HepG2 (cell line): Measurements from ENCODE around the gene NCMAP. TPM values are rescaled to one million over a fixed set of nuclear protein-coding genes. Genes with fewer than 3 reads are reported as not detected.

ENCODE experiments used
- ARNTL ChIP-seq: sonication (generic); formaldehyde crosslinking; IDR thresholded peaks from 2 replicates; pipeline ENCODE4 v1.4.0; 2020; ENCODE audit warnings: mild to moderate bottlenecking, missing genetic modification reagents
- ATF5 ChIP-seq: sonication (generic); formaldehyde crosslinking; IDR thresholded peaks from 2 replicates; pipeline ENCODE4 v1.4.0; 2020; ENCODE audit warnings: mild to moderate bottlenecking, low read depth, missing genetic modification reagents
- ATF6 ChIP-seq: sonication (generic); formaldehyde crosslinking; conservative IDR thresholded peaks from 2 replicates; pipeline ENCODE4 v1.4.0; 2020; ENCODE audit warnings: missing genetic modification reagents
- ATF7 ChIP-seq, 2 experiments: fragments of 450-650 bp in 1 of 2; sonication (generic) in 1 of 2; formaldehyde crosslinking in 1 of 2; IDR thresholded peaks; 2 replicates each; pipeline versions ENCODE4 v1.4.0 to v1.6.1; 2016 to 2020; ENCODE audit warnings: antibody characterized with exemption in 1 of 2, mild to moderate bottlenecking in 1 of 2, missing genetic modification reagents in 1 of 2
- ATRX ChIP-seq: sonication (generic); formaldehyde crosslinking; IDR thresholded peaks from 2 replicates; pipeline ENCODE4 v1.4.0; 2020; ENCODE audit warnings: missing genetic modification reagents, borderline replicate concordance
- DPF2 ChIP-seq: sonication (generic); formaldehyde crosslinking; IDR thresholded peaks from 2 replicates; pipeline ENCODE4 v1.4.0; 2020; ENCODE audit warnings: mild to moderate bottlenecking, low read depth, missing genetic modification reagents, borderline replicate concordance
- FOXK1 ChIP-seq: sonication (generic); formaldehyde crosslinking; IDR thresholded peaks from 2 replicates; pipeline ENCODE4 v1.4.0; 2020; ENCODE audit warnings: low read depth, missing genetic modification reagents, borderline replicate concordance
- HDAC1 ChIP-seq: sonication (generic); formaldehyde crosslinking; IDR thresholded peaks from 2 replicates; pipeline ENCODE4 v1.5.1; 2020; ENCODE audit warnings: mild to moderate bottlenecking, missing genetic modification reagents
- HNF4G ChIP-seq, 2 experiments: sonication (generic) in 1 of 2; formaldehyde crosslinking in 1 of 2; IDR thresholded peaks; 2 replicates each; pipeline versions ENCODE4 v1.4.0 to v1.6.1; 2011 to 2020; ENCODE audit warnings: borderline replicate concordance in 2 of 2, low read depth in 2 of 2, mild to moderate bottlenecking in 2 of 2, low read length in 1 of 2, missing genetic modification reagents in 1 of 2, moderate library complexity in 1 of 2
- MAX ChIP-seq: IDR thresholded peaks from 2 replicates; pipeline ENCODE4 v1.6.1; 2012; ENCODE audit warnings: inconsistent platforms
- MTF2 ChIP-seq: sonication (generic); formaldehyde crosslinking; IDR thresholded peaks from 2 replicates; pipeline ENCODE4 v1.5.0; 2020; ENCODE audit warnings: missing genetic modification reagents, borderline replicate concordance
- MXD4 ChIP-seq: IDR thresholded peaks from 2 replicates; pipeline ENCODE4 v1.6.1; 2016; ENCODE audit warnings: mild to moderate bottlenecking, missing biosample characterization, missing genetic modification reagents
- PLSCR1 ChIP-seq: sonication (generic); formaldehyde crosslinking; IDR thresholded peaks from 2 replicates; pipeline ENCODE4 v1.5.0; 2020; ENCODE audit warnings: missing genetic modification reagents, mild to moderate bottlenecking, borderline replicate concordance
- RBM22 ChIP-seq: fragments of 200-400 bp; formaldehyde crosslinking; optimal IDR thresholded peaks from 2 replicates; pipeline ENCODE3; 2017; ENCODE audit warnings: mild to moderate bottlenecking, low read length, moderate library complexity
- TEAD3 ChIP-seq: optimal IDR thresholded peaks from 2 replicates; pipeline ENCODE3; 2016; ENCODE audit warnings: borderline replicate concordance
- ZBTB44 ChIP-seq: sonication (generic); formaldehyde crosslinking; IDR thresholded peaks from 2 replicates; pipeline ENCODE4 v1.4.0; 2020; ENCODE audit warnings: missing genetic modification reagents
- ZMAT5 ChIP-seq: sonication (generic); formaldehyde crosslinking; IDR thresholded peaks from 2 replicates; pipeline ENCODE4 v1.5.0; 2020; ENCODE audit warnings: mild to moderate bottlenecking, low read depth, missing genetic modification reagents, borderline replicate concordance
- ZMYM3 ChIP-seq: sonication (generic); formaldehyde crosslinking; IDR thresholded peaks from 2 replicates; pipeline ENCODE4 v1.5.1; 2020; ENCODE audit warnings: mild to moderate bottlenecking, missing genetic modification reagents
- ZNF260 ChIP-seq: sonication (generic); formaldehyde crosslinking; IDR thresholded peaks from 2 replicates; pipeline ENCODE4 v1.4.0; 2020; ENCODE audit warnings: missing genetic modification reagents, low read depth, mild to moderate bottlenecking, borderline replicate concordance
- ZNF292 ChIP-seq: sonication (generic); formaldehyde crosslinking; IDR thresholded peaks from 2 replicates; pipeline ENCODE4 v1.8.1; 2022; ENCODE audit warnings: mild to moderate bottlenecking, low read depth, missing genetic modification reagents, borderline replicate concordance
- ZNF713 ChIP-seq: sonication (generic); formaldehyde crosslinking; IDR thresholded peaks from 2 replicates; pipeline ENCODE4 v1.4.0; 2020; ENCODE audit warnings: mild to moderate bottlenecking, missing genetic modification reagents
- ZNF878 ChIP-seq: sonication (generic); formaldehyde crosslinking; IDR thresholded peaks from 2 replicates; pipeline ENCODE4 v1.8.1; 2023; ENCODE audit warnings: mild to moderate bottlenecking, missing genetic modification reagents, moderate library complexity
- polyA plus RNA-seq, 8 experiments: library from polyadenylated mRNA; depleted of rRNA in 3 of 8; stranded (reverse) in 7 of 8; unstranded in 1 of 8; fragments of >200 nt; fragmentation: Illumina TruSeq in 4 of 8; extraction: Trizol in 4 of 8; gene quantifications; 2 replicates each; pipeline versions ENCODE4 v1.2.1 to v1.2.3, GENCODE V29; 2011 to 2016; ENCODE audit warnings: low read depth in 4 of 8, missing spikeins in 1 of 8, mixed read lengths in 1 of 8; ENCODE audit not compliant: insufficient read depth in 1 of 8
- total RNA-seq, 5 experiments: library from RNA; depleted of rRNA; stranded (reverse); fragments of >200 nt; fragmentation: Illumina TruSeq; extraction: Trizol; gene quantifications; 2 replicates each; pipeline ENCODE4 v1.2.3, GENCODE V29; 2016; ENCODE audit warnings: low read depth in 1 of 5

The NCMAP gene
- total and polyA plus RNA-seq, 2 of the 13 experiments (the other 11 are each of a cell fraction or from before 2014, with no cell fraction given) = 2.7 to 20.0 TPM

GRCh38 chr1:24551960-24552571, 3.8 kb upstream of the NCMAP start (continued):
- TF ChIP-seq ATF7 (IDR thresholded peaks at IDR 0.05) = no peak
- TF ChIP-seq ATF7 (CRISPR knock-in tag; IDR thresholded peaks at IDR 0.05) = peak; percentile 73; the same call in 1 of the 2 replicates
- TF ChIP-seq ZNF292 (CRISPR knock-in tag) = peak; percentile 63; the same call in 1 of the 2 replicates
- no peak for TF ChIP-seq ZNF713 (CRISPR knock-in tag)
- TF ChIP-seq TEAD3 (CRISPR knock-in tag) = peak; percentile 64
- no peak for TF ChIP-seq ATF6 (CRISPR knock-in tag)
- TF ChIP-seq DPF2 (CRISPR knock-in tag) = peak; percentile 89
- peak; percentile 53; the same call in 1 of the 2 replicates for TF ChIP-seq FOXK1
- TF ChIP-seq RBM22 = no peak
- TF ChIP-seq ZMYM3 (CRISPR knock-in tag) = peak; percentile 50; the same call in 1 of the 2 replicates
- TF ChIP-seq ZBTB44 (CRISPR knock-in tag) = no peak
- peak; percentile 69 for TF ChIP-seq HDAC1 (CRISPR knock-in tag)
- 0 out of 2 replicates have a peak, but pooled peaks have one; percentile 37 for TF ChIP-seq ZMAT5
- no peak for TF ChIP-seq ATRX (CRISPR knock-in tag)
- TF ChIP-seq ATF5 = peak; percentile 95; the same call in 1 of the 2 replicates
- no peak for TF ChIP-seq MTF2 (CRISPR knock-in tag)
- TF ChIP-seq ZNF878 (CRISPR knock-in tag) = 0 out of 2 replicates have a peak, but pooled peaks have one; percentile 71
- peak; percentile 75 for TF ChIP-seq HNF4G (IDR thresholded peaks at IDR 0.05; ENCODE audit: borderline replicate concordance, low read depth, low read length)
- TF ChIP-seq HNF4G (CRISPR knock-in tag; IDR thresholded peaks at IDR 0.05; ENCODE audit: borderline replicate concordance, low read depth) = peak; percentile 25; the same call in 1 of the 2 replicates
- peak; percentile 98 for TF ChIP-seq ARNTL
- TF ChIP-seq PLSCR1 (CRISPR knock-in tag) = no peak
- TF ChIP-seq MAX = peak; percentile 96
- TF ChIP-seq ZNF260 (CRISPR knock-in tag) = no peak
- TF ChIP-seq MXD4 (CRISPR knock-in tag) = peak; percentile 48; the same call in 1 of the 2 replicates
